Lung (tissue), 12 donors: ENCODE data around the gene TAOK1. TPM values are rescaled to one million over a fixed set of nuclear protein-coding genes. Genes with fewer than 3 reads are reported as not detected.
A peak's percentile ranks its signal among the peaks of the same experiment; 100 is the strongest.

ENCODE experiments used
- ATAC-seq: fragments of 200-7000 bp; cut with Tn5 transposase; one replicate; pipeline ENCODE4 v1.9.1; 2020; ENCODE audit warnings: moderate number of reproducible peaks; ENCODE audit not compliant: insufficient read depth, low FRiP score
- DNase-seq, 3 donors: peaks; one replicate each; pipeline ENCODE4 v3.0.0-alpha.2; 2013 to 2017
- H3K27ac ChIP-seq, 2 donors: one replicate each; pipeline ENCODE4 v1.5.1; 2013; ENCODE audit warnings: mild to moderate bottlenecking in 2 of 2, moderate library complexity in 2 of 2, control low read depth in 1 of 2, inconsistent platforms in 1 of 2, low read depth in 1 of 2, low read length in 1 of 2
- H3K27me3 ChIP-seq, 3 donors: one replicate each; pipeline ENCODE4 v1.5.1; 2013; ENCODE audit warnings: low read length in 2 of 3; ENCODE audit not compliant: control insufficient read depth in 3 of 3, insufficient read depth in 3 of 3
- H3K36me3 ChIP-seq, 4 donors: one replicate each; pipeline ENCODE4 v1.5.1; 2013; ENCODE audit warnings: low read length in 4 of 4, mild to moderate bottlenecking in 1 of 4, moderate library complexity in 1 of 4; ENCODE audit not compliant: control insufficient read depth in 4 of 4, insufficient read depth in 4 of 4
- H3K4me1 ChIP-seq, 5 donors: one replicate each; pipeline ENCODE4 v1.5.1; 2013; ENCODE audit warnings: low read length in 5 of 5, mild to moderate bottlenecking in 2 of 5, moderate library complexity in 1 of 5; ENCODE audit not compliant: control insufficient read depth in 5 of 5, insufficient read depth in 5 of 5
- H3K4me3 ChIP-seq: one replicate; pipeline ENCODE4 v1.5.1; 2013; ENCODE audit warnings: mild to moderate bottlenecking, control low read depth, moderate library complexity
- H3K9ac ChIP-seq, 2 donors: one replicate each; pipeline ENCODE4 v1.5.1; 2013; ENCODE audit warnings: low read length in 2 of 2, control low read depth in 1 of 2; ENCODE audit not compliant: insufficient read depth in 1 of 2
- H3K9me3 ChIP-seq, 4 donors: one replicate each; pipeline ENCODE4 v1.5.1; 2013; ENCODE audit warnings: low read length in 3 of 4, mild to moderate bottlenecking in 1 of 4, moderate library complexity in 1 of 4; ENCODE audit not compliant: control insufficient read depth in 4 of 4, insufficient read depth in 3 of 4
- CTCF ChIP-seq: IDR thresholded peaks from 2 replicates; pipeline ENCODE4 v1.5.1; 2012; ENCODE audit warnings: mild to moderate bottlenecking; ENCODE audit errors: control extremely low read depth, extremely low read depth
- WGBS, 2 donors: extraction: QIAGEN DNeasy Blood & Tissue Kit; methylation state at CpG; one replicate each; pipeline ENCODE4 v1.1.7; 2013; 5-methylcytosine and 5-hydroxymethylcytosine counted together
- polyA plus RNA-seq, 2 donors: library from polyadenylated mRNA; stranded (reverse); fragments of 200-250 nt; gene quantifications; one replicate each; pipeline ENCODE4 v1.2.1, GENCODE V29; 2013
- total RNA-seq, 2 donors: library from RNA; depleted of rRNA in 1 of 2; stranded (reverse); fragments of >200 nt in 1 of 2; gene quantifications; one replicate each; pipeline ENCODE4 v1.2.1, GENCODE V29; 2014 to 2021
- donor health status: control.
- donor health status: control.
- donor health status: Bipolar disorder and iron deficiency.
- donor health status: healthy.
- donor health status: DM: yes; HTN: yes; CAD: no.

The TAOK1 gene
- total and polyA plus RNA-seq, 4 donors, result 8.8 to 81.0 (median 37.3) TPM

- H3K9me3 ChIP-seq, result no peaks in the 10 kb centered on the region
- ATAC-seq, result peak; percentile 92
- H3K27ac ChIP-seq, result peak overlapping the region in 1 of 2 donors; percentile 61
- no peaks in the 10 kb centered on the region for H3K4me1 ChIP-seq
- H3K27me3 ChIP-seq, result no peaks in the 10 kb centered on the region
- 21% methylated on average over 7 of the region's 7 CpGs for WGBS, 2 donors
- peak; percentile 80 for TF ChIP-seq CTCF
- H3K9ac ChIP-seq, result peak overlapping the region in 1 of 2 donors; percentile 63
- no peak overlapping the region for H3K4me3 ChIP-seq
- DNase-seq, result peak; percentile 79 to 92 (median 89)
- no peaks in the 10 kb centered on the region for H3K36me3 ChIP-seq
Observed at GRCh38 chr17:29369831-29370735, 20.1 kb upstream of the TAOK1 start.

- ATAC-seq (peak; percentile 34), DNase-seq (peak; percentile 45 to 73 (median 65))
- H3K9ac ChIP-seq, result no peak overlapping the region
- peaks cover 0 to 5% (median 0%) of the 10 kb centered on the region in 5 donors for H3K4me1 ChIP-seq
- 78 to 81% methylated on average over 3 of the region's 3 CpGs for WGBS, 2 donors
- no peaks in the 10 kb centered on the region for H3K36me3 ChIP-seq
- H3K27ac ChIP-seq, result no peak overlapping the region
- H3K4me3 ChIP-seq, result no peak overlapping the region
- no peaks in the 10 kb centered on the region for H3K9me3 ChIP-seq
- TF ChIP-seq CTCF, result no peak
- no peaks in the 10 kb centered on the region for H3K27me3 ChIP-seq
Observed at GRCh38 chr17:29376667-29377270, 13.4 kb upstream of the TAOK1 start.

- DNase-seq, result no peak
- H3K9me3 ChIP-seq, result no peaks in the 10 kb centered on the region
- no peak overlapping the region for H3K4me3 ChIP-seq
- 63 to 77% methylated on average over 4 of the region's 4 CpGs for WGBS, 2 donors
- H3K9ac ChIP-seq, result no peak overlapping the region
- no peaks in the 10 kb centered on the region for H3K27me3 ChIP-seq
- H3K27ac ChIP-seq, result no peak overlapping the region
- H3K36me3 ChIP-seq, result no peaks in the 10 kb centered on the region
- peaks cover 0 to 5% (median 0%) of the 10 kb centered on the region in 5 donors for H3K4me1 ChIP-seq
- ATAC-seq, result no peak
- no peak for TF ChIP-seq CTCF
Observed at GRCh38 chr17:29378500-29378899, 11.7 kb upstream of the TAOK1 start.
